ENCODE results near the gene AADACL2. TPM values are rescaled to one million over a fixed set of nuclear protein-coding genes. Genes with fewer than 3 reads are reported as not detected.
"Not testable (repeated sequence)": the region's sequence is repeated elsewhere in the genome, so short reads cannot be mapped to it uniquely, and the experiment has no call there.

AADACL2 gene
- total and polyA plus RNA-seq, 3 experiments from 2014 or later = not detected

DNA sequence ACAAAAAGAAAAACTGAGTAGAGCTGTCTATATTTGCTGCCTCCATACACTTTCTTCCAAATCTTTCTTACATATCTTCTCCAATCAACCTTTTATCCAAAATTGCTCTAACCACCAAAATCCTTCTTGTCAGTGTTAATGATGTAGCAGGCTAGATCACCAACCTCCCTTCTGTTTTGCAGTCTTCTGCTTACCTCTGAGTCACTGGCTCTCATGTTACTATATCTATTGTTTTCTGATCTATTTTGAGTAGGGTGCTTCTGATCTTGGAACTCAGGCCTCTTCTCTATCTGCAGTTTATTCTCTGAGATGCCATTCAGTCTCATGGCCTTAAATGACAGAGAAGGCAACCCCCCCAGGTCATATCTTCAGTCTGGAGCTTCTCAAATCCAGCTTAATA is 53.9 kb downstream of the AADACL2 start:
- no peak overlapping the region for H3K27ac Mint-ChIP-seq
- H3K9me3 ChIP-seq (ENCODE audit: low read length) = no peaks in the 10 kb centered on the region
- ChIA-PET CTCF (no interaction called here), POLR2A (no interaction called here)
- H3K27me3 Mint-ChIP-seq = peaks cover 0 to 7% of the 10 kb centered on the region in 2 donors
- no peak overlapping the region for H3K27ac ChIP-seq (ENCODE audit: low read depth, low read length)
- H3K4me3 ChIP-seq (ENCODE audit: low read length) = no peak overlapping the region
- H3K4me1 ChIP-seq (ENCODE audit: insufficient read depth, low read length) = no peaks in the 10 kb centered on the region
- H3K4me1 Mint-ChIP-seq = no peaks in the 10 kb centered on the region
- H3K36me3 Mint-ChIP-seq = no peaks in the 10 kb centered on the region
- no peak for DNase-seq
- H3K36me3 ChIP-seq (ENCODE audit: insufficient read depth, low read length) = no peaks in the 10 kb centered on the region
- no peak overlapping the region for H3K4me3 Mint-ChIP-seq
- H3K27me3 ChIP-seq (ENCODE audit: insufficient read depth, low read length, poor library complexity, severe bottlenecking) = no peaks in the 10 kb centered on the region
- H3K9me3 Mint-ChIP-seq = no peaks in the 10 kb centered on the region

DNA sequence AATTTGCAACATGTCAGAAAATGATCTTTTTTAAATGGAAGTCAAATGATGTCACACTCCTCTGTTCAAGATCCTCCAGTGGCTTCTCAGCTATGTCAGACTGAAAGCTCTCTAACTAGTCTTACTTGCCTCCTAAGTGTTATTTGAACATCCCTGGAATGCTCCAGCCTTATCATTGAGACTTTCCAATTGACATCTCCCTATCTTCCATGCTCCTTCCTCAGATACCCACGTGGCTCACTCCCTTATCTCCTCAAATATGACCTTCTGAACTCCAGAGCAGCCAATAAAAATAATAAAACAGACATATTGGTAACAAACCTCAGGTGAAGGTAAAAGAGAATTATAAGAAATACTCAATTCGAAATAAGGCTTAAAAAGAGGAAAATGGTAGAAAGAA is 54.7 kb downstream of the AADACL2 start:
- H3K9me3 ChIP-seq (ENCODE audit: low read length) = no peaks in the 10 kb centered on the region
- no peak overlapping the region for H3K27ac ChIP-seq (ENCODE audit: low read depth, low read length)
- H3K27me3 Mint-ChIP-seq = peaks cover 0 to 7% of the 10 kb centered on the region in 2 donors
- ChIA-PET POLR2A (no interaction called here), CTCF (no interaction called here)
- no peaks in the 10 kb centered on the region for H3K9me3 Mint-ChIP-seq
- H3K4me1 ChIP-seq (ENCODE audit: insufficient read depth, low read length) = no peaks in the 10 kb centered on the region
- DNase-seq = no peak
- H3K4me1 Mint-ChIP-seq = no peaks in the 10 kb centered on the region
- no peaks in the 10 kb centered on the region for H3K36me3 ChIP-seq (ENCODE audit: insufficient read depth, low read length)
- no peaks in the 10 kb centered on the region for H3K36me3 Mint-ChIP-seq
- H3K27me3 ChIP-seq (ENCODE audit: insufficient read depth, low read length, poor library complexity, severe bottlenecking) = no peaks in the 10 kb centered on the region
- H3K4me3 ChIP-seq (ENCODE audit: low read length) = no peak overlapping the region
- H3K4me3 Mint-ChIP-seq = no peak overlapping the region
- no peak overlapping the region for H3K27ac Mint-ChIP-seq

DNA sequence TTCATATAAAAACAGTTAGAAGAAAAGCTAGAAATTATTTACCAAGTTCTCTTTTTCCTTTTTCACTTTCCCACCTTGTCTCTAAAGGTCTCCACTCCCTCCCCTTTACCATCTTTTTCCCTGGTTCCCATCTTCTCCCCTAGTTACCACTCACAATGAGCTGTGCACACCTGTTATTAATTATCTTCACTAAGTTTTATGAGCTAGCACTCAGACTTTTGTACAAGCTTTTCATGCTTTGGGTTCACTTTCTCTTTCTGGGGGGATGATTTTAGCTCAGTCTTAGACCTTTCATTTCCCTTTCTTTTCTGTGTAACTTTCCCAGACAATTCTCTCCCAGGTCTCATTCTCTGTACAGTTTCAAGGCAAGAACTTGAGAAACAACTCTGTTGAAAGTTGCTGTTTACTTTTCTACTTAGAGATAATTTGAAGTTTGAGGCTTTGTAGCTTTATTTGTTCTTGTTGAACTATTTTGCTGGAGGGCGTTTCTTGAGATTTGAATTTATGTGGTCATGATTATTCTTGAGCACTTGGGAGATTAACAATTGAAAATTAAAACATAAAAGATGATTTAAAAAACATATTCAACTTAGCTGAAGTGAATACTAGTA is 56.2 kb downstream of the AADACL2 start:
- H3K4me1 Mint-ChIP-seq = no peaks in the 10 kb centered on the region
- no peaks in the 10 kb centered on the region for H3K36me3 Mint-ChIP-seq
- no peaks in the 10 kb centered on the region for H3K9me3 Mint-ChIP-seq
- H3K27me3 ChIP-seq (ENCODE audit: insufficient read depth, low read length, poor library complexity, severe bottlenecking) = no peaks in the 10 kb centered on the region
- ChIA-PET POLR2A (no interaction called here), CTCF (interaction anchor here (1.5 kb wide), 1 partner anchor 12 kb away, joined by 3 read pairs; no protein-coding TSS in a partner anchor)
- DNase-seq = no peak
- no peak overlapping the region for H3K27ac Mint-ChIP-seq
- H3K27me3 Mint-ChIP-seq = peaks cover 0 to 12% of the 10 kb centered on the region in 2 donors
- H3K4me3 ChIP-seq (ENCODE audit: low read length) = no peak overlapping the region
- no peak overlapping the region for H3K27ac ChIP-seq (ENCODE audit: low read depth, low read length)
- H3K4me1 ChIP-seq (ENCODE audit: insufficient read depth, low read length) = no peaks in the 10 kb centered on the region
- no peaks in the 10 kb centered on the region for H3K9me3 ChIP-seq (ENCODE audit: low read length)
- H3K36me3 ChIP-seq (ENCODE audit: insufficient read depth, low read length) = no peaks in the 10 kb centered on the region
- H3K4me3 Mint-ChIP-seq = no peak overlapping the region

DNA sequence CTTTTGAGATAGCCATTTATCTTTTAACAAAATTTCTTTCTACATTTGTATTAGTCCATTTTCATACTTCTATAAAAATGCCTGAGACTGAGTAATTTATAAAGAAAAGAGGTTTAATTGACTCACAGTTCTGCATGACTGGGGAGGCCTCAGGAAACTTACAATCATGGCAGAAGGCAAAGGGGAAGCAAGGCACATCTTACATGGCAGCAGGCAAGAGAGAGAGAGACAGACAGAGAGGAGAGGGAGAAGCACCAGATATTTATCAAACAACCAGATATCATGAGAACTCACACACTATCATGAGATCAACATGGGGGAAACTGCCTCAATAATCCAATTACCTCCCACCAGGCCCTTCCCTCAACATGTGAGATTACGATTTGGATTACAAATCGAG is 57.0 kb downstream of the AADACL2 start:
- CTCF ChIA-PET = interaction anchor here (1.5 kb wide), 1 partner anchor 11 kb away, joined by 3 read pairs; no protein-coding TSS in a partner anchor
- DNase-seq; H3K27me3 ChIP-seq (ENCODE audit: insufficient read depth, low read length, poor library complexity, severe bottlenecking); H3K9me3 Mint-ChIP-seq; H3K9me3 ChIP-seq (ENCODE audit: low read length); H3K27ac ChIP-seq (ENCODE audit: low read depth, low read length); POLR2A ChIA-PET; H3K36me3 Mint-ChIP-seq; H3K27ac Mint-ChIP-seq; H3K4me1 ChIP-seq (ENCODE audit: insufficient read depth, low read length); H3K36me3 ChIP-seq (ENCODE audit: insufficient read depth, low read length); H3K4me3 ChIP-seq (ENCODE audit: low read length); H3K4me1 Mint-ChIP-seq; H3K4me3 Mint-ChIP-seq: not testable (repeated sequence)
- peaks cover 0 to 17% of the 10 kb centered on the region in 2 donors for H3K27me3 Mint-ChIP-seq

DNA sequence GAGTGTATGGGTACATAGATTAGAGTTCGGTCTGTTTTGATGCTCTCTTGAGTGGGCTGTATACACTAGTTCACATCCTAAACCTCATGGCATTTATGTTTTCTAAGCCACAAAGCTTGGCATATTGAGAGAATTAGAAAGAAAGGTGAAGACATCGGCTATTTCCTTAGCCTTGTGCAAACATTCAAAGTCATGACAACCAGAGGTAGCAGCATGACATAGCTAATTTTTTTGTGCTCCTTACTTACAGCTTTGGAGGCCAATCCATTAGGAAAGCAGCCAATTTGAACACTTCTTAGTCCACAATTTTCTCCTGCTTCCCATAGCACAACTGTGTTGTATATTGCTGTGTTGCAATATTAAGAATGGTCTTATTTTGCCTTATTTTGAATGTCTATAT is 58.7 kb downstream of the AADACL2 start:
- Histone ChIP-seq H3K27ac (ENCODE audit: low read depth, low read length) (no peak overlapping the region), H3K27me3 (ENCODE audit: insufficient read depth, low read length, poor library complexity, severe bottlenecking) (no peaks in the 10 kb centered on the region), H3K36me3 (ENCODE audit: insufficient read depth, low read length) (no peaks in the 10 kb centered on the region), H3K4me3 (ENCODE audit: low read length) (no peak overlapping the region), H3K4me1 (ENCODE audit: insufficient read depth, low read length) (no peaks in the 10 kb centered on the region), H3K9me3 (ENCODE audit: low read length) (no peaks in the 10 kb centered on the region)
- POLR2A ChIA-PET = no interaction called here
- H3K9me3 Mint-ChIP-seq = no peaks in the 10 kb centered on the region
- H3K27me3 Mint-ChIP-seq = peaks cover 0 to 17% of the 10 kb centered on the region in 2 donors
- no peak overlapping the region for H3K4me3 Mint-ChIP-seq
- CTCF ChIA-PET = no interaction called here
- H3K4me1 Mint-ChIP-seq = no peaks in the 10 kb centered on the region
- DNase-seq = no peak
- H3K27ac Mint-ChIP-seq = no peak overlapping the region
- H3K36me3 Mint-ChIP-seq = no peaks in the 10 kb centered on the region

DNA sequence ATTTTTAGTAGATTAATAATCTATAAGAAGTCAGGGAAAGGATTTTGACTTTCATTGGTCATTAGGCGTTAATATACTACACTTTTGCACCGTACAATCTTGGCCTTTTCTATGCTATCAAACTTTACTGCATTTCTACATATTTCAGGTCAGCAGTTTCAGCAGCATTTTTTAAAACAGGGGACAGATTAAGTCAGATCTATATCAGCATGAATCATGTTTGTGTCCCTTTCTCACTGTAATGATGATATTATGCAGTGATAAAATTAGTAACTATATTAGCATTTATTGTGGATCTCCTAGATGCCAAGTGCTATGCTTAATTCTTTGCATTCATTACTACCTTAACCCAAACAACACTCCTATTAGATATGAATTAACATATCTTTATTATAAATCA is 59.9 kb downstream of the AADACL2 start:
- H3K36me3 Mint-ChIP-seq = no peaks in the 10 kb centered on the region
- H3K27me3 Mint-ChIP-seq = peaks cover 0 to 17% of the 10 kb centered on the region in 2 donors
- H3K4me1 ChIP-seq (ENCODE audit: insufficient read depth, low read length) = no peaks in the 10 kb centered on the region
- no peaks in the 10 kb centered on the region for H3K9me3 ChIP-seq (ENCODE audit: low read length)
- H3K36me3 ChIP-seq (ENCODE audit: insufficient read depth, low read length) = no peaks in the 10 kb centered on the region
- H3K27ac ChIP-seq (ENCODE audit: low read depth, low read length) = no peak overlapping the region
- H3K4me3 Mint-ChIP-seq = no peak overlapping the region
- CTCF ChIA-PET = no interaction called here
- no peaks in the 10 kb centered on the region for H3K4me1 Mint-ChIP-seq
- DNase-seq = no peak
- POLR2A ChIA-PET = no interaction called here
- H3K27ac Mint-ChIP-seq = no peak overlapping the region
- H3K27me3 ChIP-seq (ENCODE audit: insufficient read depth, low read length, poor library complexity, severe bottlenecking) = no peaks in the 10 kb centered on the region
- no peak overlapping the region for H3K4me3 ChIP-seq (ENCODE audit: low read length)
- no peaks in the 10 kb centered on the region for H3K9me3 Mint-ChIP-seq

DNA sequence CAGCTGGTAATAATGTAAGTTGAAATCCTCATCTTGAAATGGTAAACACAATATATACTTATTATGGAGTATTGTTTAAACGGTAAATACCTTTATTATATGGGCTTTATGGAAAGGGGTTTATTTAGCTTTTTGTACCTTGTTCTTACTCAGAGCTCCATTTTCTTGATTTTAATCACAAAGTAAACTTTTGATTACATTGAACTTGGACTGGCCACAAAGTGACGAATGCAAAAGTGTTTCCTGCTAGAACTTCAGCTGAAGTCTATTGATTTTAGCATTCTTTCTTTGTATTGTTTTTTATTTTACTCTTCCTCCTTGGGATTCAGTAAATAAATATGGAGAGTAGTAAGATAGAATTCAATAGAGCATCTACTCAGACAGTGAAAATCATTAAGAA is 60.4 kb downstream of the AADACL2 start:
- Mint-ChIP-seq H3K36me3 (no peaks in the 10 kb centered on the region), H3K27ac (no peak overlapping the region), H3K9me3 (no peaks in the 10 kb centered on the region), H3K4me3 (no peak overlapping the region), H3K4me1 (no peaks in the 10 kb centered on the region), H3K27me3 (peaks cover 0 to 16% of the 10 kb centered on the region in 2 donors)
- POLR2A ChIA-PET = no interaction called here
- no peak overlapping the region for H3K27ac ChIP-seq (ENCODE audit: low read depth, low read length)
- CTCF ChIA-PET = no interaction called here
- no peaks in the 10 kb centered on the region for H3K36me3 ChIP-seq (ENCODE audit: insufficient read depth, low read length)
- H3K4me3 ChIP-seq (ENCODE audit: low read length) = no peak overlapping the region
- no peak for DNase-seq
- no peaks in the 10 kb centered on the region for H3K27me3 ChIP-seq (ENCODE audit: insufficient read depth, low read length, poor library complexity, severe bottlenecking)
- no peaks in the 10 kb centered on the region for H3K4me1 ChIP-seq (ENCODE audit: insufficient read depth, low read length)
- no peaks in the 10 kb centered on the region for H3K9me3 ChIP-seq (ENCODE audit: low read length)

DNA sequence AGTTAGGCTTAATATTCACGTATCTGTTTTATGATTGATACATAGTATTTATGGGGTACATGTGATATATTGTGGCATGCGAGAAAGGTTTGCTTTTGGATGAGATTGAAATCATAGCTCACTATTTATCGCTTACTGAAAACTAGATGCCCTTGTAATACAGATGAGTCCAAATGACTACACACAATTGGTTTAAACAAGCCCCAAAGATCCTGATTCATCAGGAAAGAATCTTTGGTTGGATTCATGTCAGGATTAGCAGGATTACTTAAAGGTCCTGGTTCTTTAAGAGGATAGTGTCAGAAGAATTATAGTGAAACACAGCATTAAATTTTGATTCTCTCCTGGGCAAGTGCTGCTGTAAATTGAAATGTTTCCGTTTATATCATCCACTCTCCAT is 61.5 kb downstream of the AADACL2 start:
- H3K4me1 ChIP-seq (ENCODE audit: insufficient read depth, low read length) = no peaks in the 10 kb centered on the region
- Mint-ChIP-seq H3K27me3 (peaks cover 0 to 10% of the 10 kb centered on the region in 2 donors), H3K36me3 (no peaks in the 10 kb centered on the region), H3K9me3 (no peaks in the 10 kb centered on the region), H3K27ac (no peak overlapping the region), H3K4me1 (no peaks in the 10 kb centered on the region), H3K4me3 (no peak overlapping the region)
- DNase-seq = no peak
- H3K27me3 ChIP-seq (ENCODE audit: insufficient read depth, low read length, poor library complexity, severe bottlenecking) = no peaks in the 10 kb centered on the region
- H3K4me3 ChIP-seq (ENCODE audit: low read length) = no peak overlapping the region
- ChIA-PET CTCF (no interaction called here), POLR2A (no interaction called here)
- H3K27ac ChIP-seq (ENCODE audit: low read depth, low read length) = no peak overlapping the region
- H3K36me3 ChIP-seq (ENCODE audit: insufficient read depth, low read length) = no peaks in the 10 kb centered on the region
- H3K9me3 ChIP-seq (ENCODE audit: low read length) = no peaks in the 10 kb centered on the region
